Measurements from ENCODE around the gene TASP1.

- TF ChIP-seq POLR2A (IDR thresholded peaks at IDR 0.05; ENCODE audit: low read depth, low read length), result no peak
- TF ChIP-seq ZSCAN29 (IDR thresholded peaks at IDR 0.05), result no peak
- TF ChIP-seq, protein P1, sequence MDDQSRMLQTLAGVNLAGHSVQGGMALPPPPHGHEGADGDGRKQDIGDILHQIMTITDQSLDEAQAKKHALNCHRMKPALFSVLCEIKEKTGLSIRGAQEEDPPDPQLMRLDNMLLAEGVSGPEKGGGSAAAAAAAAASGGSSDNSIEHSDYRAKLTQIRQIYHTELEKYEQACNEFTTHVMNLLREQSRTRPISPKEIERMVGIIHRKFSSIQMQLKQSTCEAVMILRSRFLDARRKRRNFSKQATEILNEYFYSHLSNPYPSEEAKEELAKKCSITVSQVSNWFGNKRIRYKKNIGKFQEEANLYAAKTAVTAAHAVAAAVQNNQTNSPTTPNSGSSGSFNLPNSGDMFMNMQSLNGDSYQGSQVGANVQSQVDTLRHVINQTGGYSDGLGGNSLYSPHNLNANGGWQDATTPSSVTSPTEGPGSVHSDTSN (IDR thresholded peaks at IDR 0.05; ENCODE audit: insufficient replicate concordance, low read depth, low read length), result no peak
- TF ChIP-seq, protein P2, sequence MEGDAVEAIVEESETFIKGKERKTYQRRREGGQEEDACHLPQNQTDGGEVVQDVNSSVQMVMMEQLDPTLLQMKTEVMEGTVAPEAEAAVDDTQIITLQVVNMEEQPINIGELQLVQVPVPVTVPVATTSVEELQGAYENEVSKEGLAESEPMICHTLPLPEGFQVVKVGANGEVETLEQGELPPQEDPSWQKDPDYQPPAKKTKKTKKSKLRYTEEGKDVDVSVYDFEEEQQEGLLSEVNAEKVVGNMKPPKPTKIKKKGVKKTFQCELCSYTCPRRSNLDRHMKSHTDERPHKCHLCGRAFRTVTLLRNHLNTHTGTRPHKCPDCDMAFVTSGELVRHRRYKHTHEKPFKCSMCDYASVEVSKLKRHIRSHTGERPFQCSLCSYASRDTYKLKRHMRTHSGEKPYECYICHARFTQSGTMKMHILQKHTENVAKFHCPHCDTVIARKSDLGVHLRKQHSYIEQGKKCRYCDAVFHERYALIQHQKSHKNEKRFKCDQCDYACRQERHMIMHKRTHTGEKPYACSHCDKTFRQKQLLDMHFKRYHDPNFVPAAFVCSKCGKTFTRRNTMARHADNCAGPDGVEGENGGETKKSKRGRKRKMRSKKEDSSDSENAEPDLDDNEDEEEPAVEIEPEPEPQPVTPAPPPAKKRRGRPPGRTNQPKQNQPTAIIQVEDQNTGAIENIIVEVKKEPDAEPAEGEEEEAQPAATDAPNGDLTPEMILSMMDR (IDR thresholded peaks at IDR 0.05 in 2 of 3, conservative IDR thresholded peaks at IDR 0.05 in 1 of 3; ENCODE audit: control insufficient read depth in 2 of 3, extremely low read depth in 1 of 3, insufficient read depth in 1 of 3, low read depth in 3 of 3, low read length in 3 of 3), result no peak
- no peak for TF ChIP-seq GABPA (IDR thresholded peaks at IDR 0.05; ENCODE audit: low read depth)
- no peak for TF ChIP-seq RAD21 (IDR thresholded peaks at IDR 0.05; ENCODE audit: insufficient read depth, low read depth, low read length)
- TF ChIP-seq, protein P3, sequence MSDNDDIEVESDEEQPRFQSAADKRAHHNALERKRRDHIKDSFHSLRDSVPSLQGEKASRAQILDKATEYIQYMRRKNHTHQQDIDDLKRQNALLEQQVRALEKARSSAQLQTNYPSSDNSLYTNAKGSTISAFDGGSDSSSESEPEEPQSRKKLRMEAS (IDR thresholded peaks at IDR 0.05; ENCODE audit: low read depth, low read length), result no peak
- no peak for TF ChIP-seq SIN3A (IDR thresholded peaks at IDR 0.05; ENCODE audit: low read depth, low read length)
- TF ChIP-seq, protein P4, sequence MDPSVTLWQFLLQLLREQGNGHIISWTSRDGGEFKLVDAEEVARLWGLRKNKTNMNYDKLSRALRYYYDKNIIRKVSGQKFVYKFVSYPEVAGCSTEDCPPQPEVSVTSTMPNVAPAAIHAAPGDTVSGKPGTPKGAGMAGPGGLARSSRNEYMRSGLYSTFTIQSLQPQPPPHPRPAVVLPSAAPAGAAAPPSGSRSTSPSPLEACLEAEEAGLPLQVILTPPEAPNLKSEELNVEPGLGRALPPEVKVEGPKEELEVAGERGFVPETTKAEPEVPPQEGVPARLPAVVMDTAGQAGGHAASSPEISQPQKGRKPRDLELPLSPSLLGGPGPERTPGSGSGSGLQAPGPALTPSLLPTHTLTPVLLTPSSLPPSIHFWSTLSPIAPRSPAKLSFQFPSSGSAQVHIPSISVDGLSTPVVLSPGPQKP (IDR thresholded peaks at IDR 0.05; ENCODE audit: low read depth, low read length), result no peak
These were observed 255.9 kb downstream of the TASP1 start for GRCh38 chr20:13382786-13383185.

Data from GM12878 (cell line).